ENCODE results near the gene DHX57.

The DHX57 gene

DNA sequence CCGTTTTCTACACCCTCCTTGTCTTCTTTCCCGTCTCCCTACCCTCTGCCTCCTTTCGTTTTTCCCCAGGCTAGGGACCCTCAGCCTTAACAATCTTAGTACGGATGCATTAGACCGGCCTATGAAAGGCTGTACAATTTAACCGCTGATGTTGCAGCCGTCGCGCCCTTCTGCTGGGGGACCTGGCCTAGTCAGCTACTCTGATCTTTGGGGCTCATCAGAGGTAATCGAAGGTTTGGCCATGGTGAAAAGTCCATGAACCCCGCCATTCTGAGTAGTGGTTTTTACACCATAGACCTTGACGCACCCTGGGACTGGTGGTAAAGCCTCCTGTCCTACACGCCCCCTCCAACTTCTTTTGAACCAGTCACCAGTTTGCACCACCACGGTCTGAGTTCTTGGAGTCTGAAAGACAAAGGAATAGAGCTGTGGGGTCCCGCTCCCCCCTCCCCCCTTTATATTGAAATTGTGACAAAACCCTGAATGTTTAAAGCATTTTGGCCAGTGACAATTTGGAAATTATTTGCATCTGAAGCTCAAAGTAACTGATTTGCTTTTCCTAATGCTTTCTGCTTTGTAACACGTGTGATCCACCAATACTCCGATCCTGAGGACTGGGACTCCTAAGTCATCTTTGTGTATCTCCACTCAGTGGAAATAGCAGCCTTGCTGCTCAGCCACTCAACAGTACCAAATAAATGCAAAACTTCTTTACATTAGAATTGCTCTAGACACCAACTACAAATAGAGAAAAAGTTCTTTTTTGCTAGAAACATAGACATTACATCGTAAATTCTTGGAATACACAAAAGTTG lies 123.9 kb downstream of the DHX57 start:
- DNase-seq = peak in 4 of 56 donors; percentile 35 to 61 (median 46)

DNA sequence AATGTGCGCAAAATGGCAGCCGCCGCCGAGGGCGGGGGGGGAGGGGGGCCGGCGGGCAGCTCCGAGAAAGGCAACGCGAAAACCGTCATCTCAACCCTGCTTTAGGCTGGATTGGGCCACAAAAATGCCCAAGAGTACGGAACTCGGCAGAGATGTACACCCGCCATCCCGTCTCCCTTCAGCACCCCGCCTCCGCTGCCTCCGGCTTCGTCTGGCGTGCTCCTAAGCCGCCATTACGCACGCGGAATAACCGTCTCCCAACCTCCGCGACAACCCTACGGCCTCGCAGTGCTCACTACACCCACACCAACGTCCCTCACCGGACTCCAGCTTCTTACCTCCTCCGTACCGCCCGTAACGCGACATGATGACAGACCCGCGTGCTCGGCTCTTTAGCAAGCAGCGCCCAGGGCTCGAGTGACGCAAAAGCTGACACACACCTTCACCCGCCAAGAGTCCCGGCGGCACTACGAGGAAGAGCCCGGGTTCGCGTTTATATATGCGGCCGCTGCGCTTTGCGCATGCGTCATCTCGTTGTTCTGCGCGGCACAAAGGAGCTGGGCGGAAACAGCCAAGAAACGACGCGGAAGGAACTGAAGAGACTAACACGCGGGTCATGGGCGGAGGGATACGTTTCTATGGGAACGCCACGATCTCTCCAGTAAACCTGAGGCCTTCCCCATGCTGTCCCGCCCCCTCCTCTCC lies 124.7 kb downstream of the DHX57 start, which contains the start of gene SRSF7:
TSS of gene SRSF7 (minus strand) at position 471 of the 705 bp plus-strand sequence. CDS start at position 366, 105 bp downstream.
- DNase-seq = peak; percentile 83 to 98 (median 94)

DNA sequence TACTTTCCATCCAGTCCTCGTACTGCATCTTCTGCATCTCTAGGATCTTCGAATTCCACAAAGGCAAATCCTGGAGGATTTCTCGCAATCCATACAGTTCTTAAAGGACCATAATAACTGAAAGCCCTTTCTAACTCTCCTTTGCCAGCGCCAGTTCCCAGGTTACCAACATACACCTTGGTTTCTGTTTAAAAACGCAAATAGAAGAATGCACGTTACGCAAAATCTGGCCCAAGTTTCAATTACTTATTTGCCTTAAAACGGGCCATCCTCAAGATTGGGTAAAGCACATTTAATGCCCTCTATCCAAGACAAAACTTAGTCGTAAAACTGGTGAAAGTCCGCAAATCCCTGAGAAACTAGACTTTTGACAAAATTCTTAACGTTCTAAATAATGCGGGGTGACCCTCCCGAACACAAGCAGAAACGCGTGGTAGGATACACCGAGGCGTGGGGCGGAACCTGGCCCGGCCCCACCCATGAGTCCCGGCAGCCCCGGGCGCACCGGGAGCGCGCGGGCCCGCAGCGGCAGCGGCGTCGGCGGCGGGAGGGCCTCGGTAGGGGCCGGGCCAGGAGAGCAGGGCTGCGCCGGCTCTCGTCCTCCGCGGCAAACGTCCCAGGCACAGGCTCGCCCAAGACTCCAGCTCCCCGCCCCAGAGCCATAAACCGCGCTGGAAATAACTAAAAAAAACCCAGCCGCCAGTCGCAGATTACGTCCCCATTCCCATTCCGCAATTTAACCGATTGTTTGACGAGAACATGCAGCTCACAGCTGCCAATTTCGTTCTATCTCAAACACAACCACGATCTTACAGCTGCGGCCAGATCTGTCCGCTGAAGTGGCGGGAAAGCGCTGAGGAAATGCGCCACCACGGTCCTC lies 125.5 kb downstream of the DHX57 start:
- DNase-seq = peak in 27 of 56 donors; percentile 14 to 68 (median 44)

- no peak for DNase-seq
Measured at GRCh38 chr2:38748943-38749804, 126.6 kb downstream of the DHX57 start.

- DNase-seq = no peak
Measured at GRCh38 chr2:38748391-38748790, 127.3 kb downstream of the DHX57 start.

- no peak for DNase-seq
Measured at GRCh38 chr2:38747819-38748218, 127.9 kb downstream of the DHX57 start.

Measured in amygdala (tissue), 56 donors.